GM21529 (cell line): Measurements from ENCODE around the gene SMAD2.

Experiments
- ATAC-seq: cut with Tn5 transposase; IDR thresholded peaks from one replicate; pipeline ENCODE4 v1.9.1; 2021; ENCODE audit not compliant: unreplicated experiment

Gene SMAD2

GRCh38 chr18:47932190-47932589, 1.7 kb upstream of the SMAD2 start:
- ATAC-seq: no peak

- ATAC-seq: no peak
Observed at GRCh38 chr18:47931718-47932103, 1.3 kb upstream of the SMAD2 start.

- ATAC-seq: peak; percentile 83
Observed at GRCh38 chr18:47930931-47931717, 665 bp upstream of the SMAD2 start.

GRCh38 chr18:47929681-47930198, 719 bp downstream of the SMAD2 start:
- ATAC-seq: no peak

GRCh38 chr18:47928466-47928865, 2.0 kb downstream of the SMAD2 start:
- no peak for ATAC-seq

- ATAC-seq: no peak
Observed at GRCh38 chr18:47926101-47926850, 4.2 kb downstream of the SMAD2 start.

GRCh38 chr18:47919916-47920315, 10.5 kb downstream of the SMAD2 start:
- no peak for ATAC-seq

GRCh38 chr18:47917923-47918610, 12.4 kb downstream of the SMAD2 start:
- ATAC-seq: peak; percentile 58

- no peak for ATAC-seq
Observed at GRCh38 chr18:47915930-47916329, 14.5 kb downstream of the SMAD2 start.

GRCh38 chr18:47915229-47915628, 15.2 kb downstream of the SMAD2 start:
- no peak for ATAC-seq

- ATAC-seq: no peak
Observed at GRCh38 chr18:47912794-47913585, 17.5 kb downstream of the SMAD2 start.

- ATAC-seq: no peak
Observed at GRCh38 chr18:47912343-47912742, 18.1 kb downstream of the SMAD2 start.

- ATAC-seq: no peak
Observed at GRCh38 chr18:47911877-47912276, 18.6 kb downstream of the SMAD2 start.

GRCh38 chr18:47909484-47909883, 21.0 kb downstream of the SMAD2 start:
- ATAC-seq: no peak

- ATAC-seq: no peak
Observed at GRCh38 chr18:47908592-47908991, 21.9 kb downstream of the SMAD2 start.

GRCh38 chr18:47906408-47906807, 24.1 kb downstream of the SMAD2 start:
- no peak for ATAC-seq

- no peak for ATAC-seq
Observed at GRCh38 chr18:47903809-47904208, 26.6 kb downstream of the SMAD2 start.

GRCh38 chr18:47901624-47902362, 28.7 kb downstream of the SMAD2 start:
- peak; percentile 98 for ATAC-seq

- no peak for ATAC-seq
Observed at GRCh38 chr18:47899107-47899840, 31.2 kb downstream of the SMAD2 start.
